MCF 10A (cell line): Measurements from ENCODE around the gene PTN. TPM values are rescaled to one million over a fixed set of nuclear protein-coding genes. Genes with fewer than 3 reads are reported as not detected.

ENCODE experiments used
- BruUV-seq: library from RNA; stranded (reverse); fragments of 400-500 nt; replicated peaks from 2 replicates; lab custom pipeline; 2021; lab: Mats Ljungman, UMichigan
- CTCF ChIA-PET: fragments of 300-600 bp; sonication (Branson Sonifier 250); formaldehyde crosslinking; extraction: SDS; loops from one replicate; lab custom pipeline; 2021; ENCODE audit warnings: antibody characterized with exemption, inconsistent platforms; lab: Yijun Ruan, JAX
- POLR2A ChIA-PET: fragments of 300-600, 350-650 bp; sonication (Branson Sonifier 250); formaldehyde crosslinking; extraction: SDS; loops from one replicate; lab custom pipeline; 2020; ENCODE audit warnings: antibody characterized with exemption, inconsistent platforms; lab: Yijun Ruan, JAX
- DNase-seq: peaks from one replicate; pipeline ENCODE4 v3.0.0-alpha.2; 2018; ENCODE audit not compliant: unreplicated experiment
- H3K27ac Mint-ChIP-seq: one replicate; pipeline ENCODE4 v1.8.0; 2022; ENCODE audit warnings: mild to moderate bottlenecking, low read depth, mixed read lengths; ENCODE audit not compliant: unreplicated experiment
- H3K27me3 Mint-ChIP-seq: one replicate; pipeline ENCODE4 v1.8.0; 2022; ENCODE audit warnings: mixed read lengths; ENCODE audit not compliant: insufficient read depth, unreplicated experiment
- H3K36me3 Mint-ChIP-seq: one replicate; pipeline ENCODE4 v1.8.0; 2022; ENCODE audit warnings: mild to moderate bottlenecking, moderate library complexity, mixed read lengths; ENCODE audit not compliant: insufficient read depth, unreplicated experiment
- H3K4me1 Mint-ChIP-seq: one replicate; pipeline ENCODE4 v1.8.0; 2022; ENCODE audit warnings: mixed read lengths; ENCODE audit not compliant: insufficient read depth, unreplicated experiment
- H3K4me3 Mint-ChIP-seq: one replicate; pipeline ENCODE4 v1.8.0; 2022; ENCODE audit warnings: mild to moderate bottlenecking, moderate library complexity, mixed read lengths; ENCODE audit not compliant: unreplicated experiment
- H3K9me3 Mint-ChIP-seq: one replicate; pipeline ENCODE4 v1.8.0; 2022; ENCODE audit warnings: mixed read lengths; ENCODE audit not compliant: unreplicated experiment
- CTCF ChIP-seq: fragments of 200-600 bp; IDR thresholded peaks from one replicate; pipeline ENCODE4 v1.8.0; 2022; ENCODE audit warnings: antibody characterized with exemption, mild to moderate bottlenecking; ENCODE audit not compliant: unreplicated experiment
- intact Hi-C: fragments of 100-400 bp; cut with micrococcal nuclease; formaldehyde crosslinking; loops from 2 replicates; pipeline ENCODE4 v1.14.1; 2022
- total RNA-seq: library from RNA; stranded (reverse); gene quantifications from 2 replicates; pipeline ENCODE4 v1.2.3, GENCODE V29; 2022

Gene PTN
- total RNA-seq, 1 experiment from 2014 or later, result 0.26 TPM

DNA sequence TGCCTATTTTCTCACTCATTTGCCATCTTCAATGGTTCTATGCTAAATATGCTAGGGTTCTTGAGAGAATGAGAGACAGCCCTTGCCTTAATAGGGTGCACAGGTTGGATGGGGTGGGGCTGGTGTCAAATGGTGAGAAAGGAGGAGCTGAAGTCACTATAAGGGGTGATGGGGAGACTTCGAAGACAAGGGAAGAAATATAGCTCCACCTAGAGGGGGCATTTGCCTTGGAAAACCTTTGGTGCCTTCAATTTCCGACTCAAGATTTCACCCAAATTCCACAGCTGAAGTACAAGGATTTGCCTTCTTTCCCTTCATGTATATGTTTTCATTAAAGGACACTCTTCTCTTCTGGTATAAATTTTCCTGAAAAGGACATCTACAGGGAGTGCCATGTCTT is 5.6 kb downstream of the PTN start:
- H3K27me3 Mint-ChIP-seq, result peaks cover 32% of the 10 kb centered on the region
- no TSS peak for BruUV-seq
- H3K4me3 Mint-ChIP-seq, result no peak overlapping the region
- TF ChIP-seq CTCF, result no peak
- H3K27ac Mint-ChIP-seq, result no peak overlapping the region
- peak; percentile 18 for DNase-seq
- no peaks in the 10 kb centered on the region for H3K4me1 Mint-ChIP-seq
- no peaks in the 10 kb centered on the region for H3K36me3 Mint-ChIP-seq
- ChIA-PET POLR2A (no interaction called here), CTCF (no interaction called here)
- no peaks in the 10 kb centered on the region for H3K9me3 Mint-ChIP-seq
- intact Hi-C loops, result no loop called here

DNA sequence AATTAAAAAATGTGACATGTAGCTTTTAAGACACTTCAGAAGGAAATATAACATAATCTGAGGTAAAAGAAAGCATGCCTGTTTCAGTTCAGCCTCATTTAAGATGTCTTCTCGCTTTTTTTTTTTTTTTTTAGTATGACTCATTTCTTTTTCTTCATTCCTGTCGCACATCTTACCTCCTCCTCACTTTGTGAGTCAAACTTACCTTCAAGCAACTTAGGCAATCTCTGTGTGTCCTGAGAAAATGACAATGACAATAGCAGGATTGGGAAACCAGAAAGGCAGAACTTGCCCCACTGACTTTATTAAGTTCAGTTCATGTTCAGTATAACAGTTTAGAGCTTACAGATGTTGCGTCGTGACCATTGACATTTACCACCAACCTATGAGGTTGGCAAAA is 7.7 kb downstream of the PTN start:
- ChIA-PET POLR2A (interaction anchor here (0.6 kb wide), 1 partner anchor 165 kb away, joined by 3 read pairs; no protein-coding TSS in a partner anchor), CTCF (interaction anchor here (0.6 to 0.9 kb wide), 2 partner anchors 256 to 1608 kb away, joined by 3 to 4 read pairs; no protein-coding TSS in a partner anchor)
- Mint-ChIP-seq H3K27ac (no peak overlapping the region), H3K36me3 (no peaks in the 10 kb centered on the region), H3K27me3 (peaks cover 32% of the 10 kb centered on the region), H3K9me3 (no peaks in the 10 kb centered on the region), H3K4me1 (no peaks in the 10 kb centered on the region), H3K4me3 (no peak overlapping the region)
- peak; percentile 39 for DNase-seq
- no TSS peak for BruUV-seq
- TF ChIP-seq CTCF, result no peak
- intact Hi-C loops, result no loop called here

DNA sequence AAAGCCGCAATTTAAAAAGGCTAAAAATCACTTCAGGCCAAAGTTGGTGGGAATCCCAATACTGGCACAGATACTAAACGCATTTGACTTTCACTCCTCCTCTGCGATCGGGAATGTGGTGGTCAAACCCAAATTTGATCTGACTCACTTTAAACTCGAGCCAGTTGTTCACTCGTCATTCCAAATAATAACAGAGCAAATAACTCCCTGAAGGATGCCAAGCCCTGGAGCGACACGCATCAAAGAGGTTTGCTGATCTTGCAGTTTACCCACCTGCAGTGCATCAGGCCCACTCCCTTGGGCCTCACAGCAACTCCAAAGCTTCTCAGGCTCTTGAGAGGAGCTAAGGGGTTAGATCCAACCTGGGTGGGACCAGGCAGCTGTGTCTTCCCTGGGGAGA is 12.2 kb downstream of the PTN start:
- Mint-ChIP-seq H3K4me3 (no peak overlapping the region), H3K36me3 (no peaks in the 10 kb centered on the region), H3K9me3 (no peaks in the 10 kb centered on the region), H3K4me1 (no peaks in the 10 kb centered on the region), H3K27ac (no peak overlapping the region), H3K27me3 (peaks cover 42% of the 10 kb centered on the region)
- BruUV-seq, result no TSS peak
- DNase-seq, result no peak
- intact Hi-C loops, result no loop called here
- ChIA-PET CTCF (no interaction called here), POLR2A (no interaction called here)
- TF ChIP-seq CTCF, result no peak

DNA sequence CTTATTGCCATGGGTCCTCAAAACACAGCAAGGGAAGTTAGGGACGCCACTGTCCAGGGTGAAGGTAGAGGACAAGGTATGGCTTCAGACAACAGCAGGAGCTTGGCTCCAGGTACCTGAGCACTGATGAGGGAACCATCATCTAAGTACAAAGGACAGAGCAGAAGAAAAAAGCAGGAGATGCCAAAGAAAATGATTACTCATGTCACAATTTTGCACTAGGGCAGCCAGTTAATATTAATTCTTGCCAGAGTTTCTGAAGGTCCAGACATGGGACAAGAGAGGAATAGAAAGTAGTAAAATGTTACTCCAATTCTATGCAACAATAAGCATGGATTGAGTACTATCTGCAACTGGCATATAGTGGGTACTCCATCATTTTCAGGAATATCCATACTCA is 14.1 kb downstream of the PTN start:
- ChIA-PET CTCF (no interaction called here), POLR2A (no interaction called here)
- Mint-ChIP-seq H3K4me1 (no peaks in the 10 kb centered on the region), H3K27ac (no peak overlapping the region), H3K27me3 (peaks cover 42% of the 10 kb centered on the region), H3K9me3 (no peaks in the 10 kb centered on the region), H3K4me3 (no peak overlapping the region), H3K36me3 (no peaks in the 10 kb centered on the region)
- intact Hi-C loops, result no loop called here
- no peak for DNase-seq
- BruUV-seq, result no TSS peak
- no peak for TF ChIP-seq CTCF
